HepG2 (cell line): ENCODE data around the gene SECTM1. TPM values are rescaled to one million over a fixed set of nuclear protein-coding genes. Genes with fewer than 3 reads are reported as not detected.

Experiments
- ATAC-seq: fragments of 200-7000 bp; cut with Tn5 transposase; 3 replicates; pipeline ENCODE4 v1.9.1; 2020; ENCODE audit warnings: mild to moderate bottlenecking, moderate library complexity
- BruUV-seq: library from RNA; stranded (reverse); fragments of 400-500 nt; replicated peaks from 2 replicates; lab custom pipeline; 2021; lab: Mats Ljungman, UMichigan
- CTCF ChIA-PET: fragments of 300-600 bp; formaldehyde crosslinking; extraction: SDS; loops from one replicate; lab custom pipeline; 2021; ENCODE audit warnings: low total read pairs, inconsistent platforms, low intra/inter-chr PET ratio; lab: Yijun Ruan, JAX
- POLR2A ChIA-PET: fragments of 350-600 bp; sonication (Branson Sonifier 250); formaldehyde crosslinking; loops from one replicate; lab custom pipeline; 2020; ENCODE audit warnings: antibody characterized with exemption, inconsistent platforms; lab: Yijun Ruan, JAX
- DNase-seq: peaks from one replicate; pipeline ENCODE4 v3.0.0-alpha.2; 2015; ENCODE audit warnings: low spot score
- FAIRE-seq: peaks from 3 replicates; lab custom pipeline; 2011; peaks lifted over from hg19 to GRCh38; lab: Jason Lieb, UNC
- H2AFZ ChIP-seq: one replicate; pipeline ENCODE4 v1.6.1; 2011; ENCODE audit warnings: low read length, inconsistent platforms
- H3K27ac ChIP-seq: fragments of 300-600 bp; 3 replicates; pipeline ENCODE4 v1.8.0; 2011; ENCODE audit warnings: mixed run types, mild to moderate bottlenecking, mixed read lengths, low read length, inconsistent platforms; ENCODE audit not compliant: insufficient read depth; ENCODE audit errors: extremely low read length
- H3K27me3 ChIP-seq, 2 experiments: fragments of 200-600 bp in 1 of 2; 2 replicates in 1 of 2; 3 replicates in 1 of 2; pipeline versions ENCODE4 v1.6.0 to v1.8.0; 2011; ENCODE audit warnings: low read length in 2 of 2, mild to moderate bottlenecking in 2 of 2, moderate library complexity in 2 of 2, inconsistent platforms in 1 of 2; ENCODE audit not compliant: insufficient read depth in 2 of 2, control insufficient read depth in 1 of 2
- H3K36me3 ChIP-seq, 2 experiments: fragments of 200-600 bp in 1 of 2; replicated peaks in 1 of 2; 2 replicates in 1 of 2; 3 replicates in 1 of 2; pipeline versions ENCODE4 v1.5.1 to v1.8.0; 2011; ENCODE audit warnings: low read length in 2 of 2, inconsistent platforms in 1 of 2; ENCODE audit not compliant: insufficient read depth in 2 of 2, control insufficient read depth in 1 of 2
- H3K4me1 ChIP-seq: 2 replicates; pipeline ENCODE4 v1.5.1; 2012; ENCODE audit warnings: low read length, inconsistent platforms; ENCODE audit not compliant: insufficient read depth
- H3K4me2 ChIP-seq: 2 replicates; pipeline ENCODE4 v1.6.0; 2011; ENCODE audit warnings: low read depth, low read length, inconsistent platforms
- H3K4me3 ChIP-seq, 3 experiments: fragments of 200-600 bp in 1 of 3; sonication (generic), shearing (Covaris generic) in 1 of 3; replicated peaks in 1 of 3; 2 replicates each; pipeline ENCODE4 v1.5.1; 2011 to 2016; ENCODE audit warnings: low read length in 3 of 3, inconsistent platforms in 2 of 3, low read depth in 2 of 3, mild to moderate bottlenecking in 2 of 3, control low read depth in 1 of 3, mixed read lengths in 1 of 3; ENCODE audit not compliant: insufficient read depth in 1 of 3
- H3K79me2 ChIP-seq: one replicate; pipeline ENCODE4 v1.6.1; 2011; ENCODE audit warnings: low read length, inconsistent platforms; ENCODE audit not compliant: insufficient read depth
- H3K9ac ChIP-seq: 2 replicates; pipeline ENCODE4 v1.6.0; 2011; ENCODE audit warnings: mild to moderate bottlenecking, low read depth, low read length, inconsistent platforms; ENCODE audit not compliant: insufficient read depth
- H3K9me3 ChIP-seq: 2 replicates; pipeline ENCODE4 v1.5.1; 2012; ENCODE audit warnings: mild to moderate bottlenecking, low read length
- H4K20me1 ChIP-seq: 2 replicates; pipeline ENCODE4 v1.6.0; 2011; ENCODE audit warnings: inconsistent platforms, mild to moderate bottlenecking, low read length, moderate library complexity; ENCODE audit not compliant: insufficient read depth
- DPF2 ChIP-seq: sonication (generic); formaldehyde crosslinking; IDR thresholded peaks from 2 replicates; pipeline ENCODE4 v1.4.0; 2020; ENCODE audit warnings: mild to moderate bottlenecking, low read depth, missing genetic modification reagents, borderline replicate concordance
- GABPA ChIP-seq, 2 experiments: IDR thresholded peaks; 2 replicates each; pipeline ENCODE4 v1.6.1; 2011 to 2016; ENCODE audit warnings: low read depth in 2 of 2, low read length in 1 of 2, missing biosample characterization in 1 of 2, missing genetic modification characterization in 1 of 2
- MED1 ChIP-seq: sonication (generic); formaldehyde crosslinking; IDR thresholded peaks from 2 replicates; pipeline ENCODE4 v1.4.0; 2020; ENCODE audit warnings: missing genetic modification reagents
- MEIS1 ChIP-seq: sonication (generic); formaldehyde crosslinking; IDR thresholded peaks from 2 replicates; pipeline ENCODE4 v1.9.0; 2021; ENCODE audit warnings: mild to moderate bottlenecking, missing genetic modification reagents, moderate library complexity, borderline replicate concordance
- MYC ChIP-seq: sonication (generic); formaldehyde crosslinking; IDR thresholded peaks from 2 replicates; pipeline ENCODE4 v1.9.0; 2021; ENCODE audit warnings: missing genetic modification reagents, borderline replicate concordance
- NR2C2 ChIP-seq: sonication (generic); formaldehyde crosslinking; IDR thresholded peaks from 2 replicates; pipeline ENCODE4 v1.4.0; 2020; ENCODE audit warnings: missing genetic modification reagents, mild to moderate bottlenecking, moderate library complexity, borderline replicate concordance
- POGK ChIP-seq: sonication (generic); formaldehyde crosslinking; conservative IDR thresholded peaks from 2 replicates; pipeline ENCODE4 v1.8.0; 2022; ENCODE audit warnings: mild to moderate bottlenecking, moderate library complexity, missing genetic modification reagents
- POLR2A ChIP-seq, 2 experiments: IDR thresholded peaks; 2 replicates each; pipeline ENCODE4 v1.6.1; 2011; ENCODE audit warnings: low read depth in 2 of 2, low read length in 2 of 2, mild to moderate bottlenecking in 1 of 2, moderate library complexity in 1 of 2; ENCODE audit not compliant: insufficient read depth in 1 of 2
- SSRP1 ChIP-seq: IDR thresholded peaks from 2 replicates; pipeline ENCODE4 v1.6.1; 2016; ENCODE audit warnings: control low read depth
- ZBTB4 ChIP-seq: sonication (generic); formaldehyde crosslinking; IDR thresholded peaks from 2 replicates; pipeline ENCODE4 v1.4.0; 2020; ENCODE audit warnings: missing genetic modification reagents, mild to moderate bottlenecking, borderline replicate concordance
- ZNF367 ChIP-seq: sonication (generic); formaldehyde crosslinking; IDR thresholded peaks from 2 replicates; pipeline ENCODE4 v1.4.0; 2020; ENCODE audit warnings: missing genetic modification reagents, borderline replicate concordance
- ZNF546 ChIP-seq: sonication (generic); formaldehyde crosslinking; conservative IDR thresholded peaks from 2 replicates; pipeline ENCODE4 v1.8.1; 2023; ENCODE audit warnings: mild to moderate bottlenecking, missing genetic modification reagents
- ZNF552 ChIP-seq: sonication (generic); formaldehyde crosslinking; IDR thresholded peaks from 2 replicates; pipeline ENCODE4 v1.9.0; 2022; ENCODE audit warnings: missing genetic modification reagents, mild to moderate bottlenecking, borderline replicate concordance
- ZZZ3 ChIP-seq: sonication (generic); formaldehyde crosslinking; IDR thresholded peaks from 2 replicates; pipeline ENCODE4 v1.4.0; 2020; ENCODE audit warnings: missing genetic modification reagents, mild to moderate bottlenecking, borderline replicate concordance
- WGBS: methylation state at CpG from one replicate; pipeline ENCODE4 v1.1.6; 2017; ENCODE audit warnings: low lambda C conversion rate; 5-methylcytosine and 5-hydroxymethylcytosine counted together
- in situ Hi-C: cut with HindIII; loops from 2 replicates; pipeline ENCODE4 v1.10.0; 2017; ENCODE audit warnings: low pct_unique_long_range_greater_than_20kb; ENCODE audit not compliant: extremely low pct_ligation_motif_present
- intact Hi-C: fragments of 100-400 bp; cut with micrococcal nuclease; formaldehyde crosslinking; loops from one replicate; pipeline ENCODE4 v1.10.0; 2022; ENCODE audit not compliant: unreplicated experiment
- polyA plus RNA-seq, 8 experiments: library from polyadenylated mRNA; depleted of rRNA in 3 of 8; stranded (reverse) in 7 of 8; unstranded in 1 of 8; fragments of >200 nt; fragmentation: Illumina TruSeq in 4 of 8; extraction: Trizol in 4 of 8; gene quantifications; 2 replicates each; pipeline versions ENCODE4 v1.2.1 to v1.2.3, GENCODE V29; 2011 to 2016; ENCODE audit warnings: low read depth in 4 of 8, missing spikeins in 1 of 8, mixed read lengths in 1 of 8; ENCODE audit not compliant: insufficient read depth in 1 of 8
- total RNA-seq, 5 experiments: library from RNA; depleted of rRNA; stranded (reverse); fragments of >200 nt; fragmentation: Illumina TruSeq; extraction: Trizol; gene quantifications; 2 replicates each; pipeline ENCODE4 v1.2.3, GENCODE V29; 2016; ENCODE audit warnings: low read depth in 1 of 5

SECTM1 gene
- total and polyA plus RNA-seq, 2 of the 13 experiments (the other 11 are each of a cell fraction or from before 2014, with no cell fraction given): 3.5 to 5.3 TPM

GRCh38 chr17:82300228-82300627 is 33.3 kb downstream of the SECTM1 start (continued):
- TF ChIP-seq ZBTB4 (CRISPR knock-in tag) (0 out of 2 replicates have a peak, but pooled peaks have one; percentile 0), POGK (CRISPR knock-in tag) (no peak), ZNF367 (CRISPR knock-in tag) (no peak), ZNF552 (CRISPR knock-in tag) (0 out of 2 replicates have a peak, but pooled peaks have one; percentile 11), ZNF546 (CRISPR knock-in tag) (0 out of 2 replicates have a peak, but pooled peaks have one; percentile 25), ZZZ3 (CRISPR knock-in tag) (0 out of 2 replicates have a peak, but pooled peaks have one; percentile 3)

- H3K4me1 ChIP-seq: peaks cover 100% of the 10 kb centered on the region
- H2AFZ ChIP-seq: no peak overlapping the region
- intact Hi-C loops (loop anchor here (5.0 kb wide), 1 partner anchor 42 kb away; no protein-coding TSS in a partner anchor), in situ Hi-C loops (no loop called here)
- H3K27ac ChIP-seq: no peak overlapping the region
- WGBS: 4% methylated on average over 10 of the region's 10 CpGs
- peak overlapping the region in 2 of 3 experiments; percentile 52 to 78; a peak in 4 of 6 replicates for H3K4me3 ChIP-seq
- peak overlapping the region; percentile 71 for H3K9ac ChIP-seq
- ATAC-seq (no peak), FAIRE-seq (no peak), DNase-seq (no peak)
- no peaks in the 10 kb centered on the region for H4K20me1 ChIP-seq
- H3K36me3 ChIP-seq: no peaks in the 10 kb centered on the region
- no TSS peak for BruUV-seq
- no peaks in the 10 kb centered on the region for H3K9me3 ChIP-seq
- ChIA-PET CTCF (interaction anchor here (2.7 kb wide), 1 partner anchor 22 kb away, joined by 26 read pairs; no protein-coding TSS in a partner anchor), POLR2A (interaction anchor here (0.8 to 12.8 kb wide), 13 partner anchors 9 to 63 kb away, joined by 3 to 270 read pairs (median 24); partner anchors contain the start of genes CD7, CSNK1D and SECTM1)
- peak overlapping the region; percentile 99 for H3K4me2 ChIP-seq
- no peaks in the 10 kb centered on the region for H3K79me2 ChIP-seq
- H3K27me3 ChIP-seq: no peaks in the 10 kb centered on the region
- peak; percentile 1; the same call in 1 of the 2 replicates for TF ChIP-seq DPF2 (CRISPR knock-in tag)
- peak; percentile 5; the same call in 1 of the 2 replicates for TF ChIP-seq NR2C2 (CRISPR knock-in tag)
- TF ChIP-seq POLR2A (IDR thresholded peaks at IDR 0.05; ENCODE audit: insufficient read depth in 1 of 2, low read depth in 2 of 2, low read length in 2 of 2): no peak
- TF ChIP-seq MEIS1: 0 out of 2 replicates have a peak, but pooled peaks have one; percentile 12
- no peak for TF ChIP-seq SSRP1
- TF ChIP-seq GABPA (IDR thresholded peaks at IDR 0.05; ENCODE audit: low read depth, low read length): no peak
- TF ChIP-seq GABPA (CRISPR knock-in tag; IDR thresholded peaks at IDR 0.05; ENCODE audit: low read depth): no peak
- 0 out of 2 replicates have a peak, but pooled peaks have one; percentile 12 for TF ChIP-seq MED1
- TF ChIP-seq MYC (CRISPR knock-in tag): 0 out of 2 replicates have a peak, but pooled peaks have one; percentile 2
Observed at GRCh38 chr17:82299452-82299851, 34.1 kb downstream of the SECTM1 start.
